H9 (cell line): ENCODE data around the gene CDC6. TPM values are rescaled to one million over a fixed set of nuclear protein-coding genes. Genes with fewer than 3 reads are reported as not detected.

ENCODE experiments used
- DNase-seq: peaks from one replicate; pipeline ENCODE4 v3.0.0-alpha.2; 2017
- H2AFZ ChIP-seq: one replicate; pipeline ENCODE4 v1.6.1; 2013; ENCODE audit warnings: mild to moderate bottlenecking, low read length, control low read depth, moderate library complexity
- H2AK5ac ChIP-seq: 2 replicates; pipeline ENCODE4 v1.6.1; 2013; ENCODE audit warnings: low read length, control low read depth, mixed read lengths; ENCODE audit not compliant: insufficient read length
- H2BK120ac ChIP-seq: one replicate; pipeline ENCODE4 v1.6.1; 2013; ENCODE audit warnings: low read depth, mild to moderate bottlenecking, low read length, control low read depth, inconsistent platforms; ENCODE audit not compliant: poor library complexity, severe bottlenecking
- H2BK12ac ChIP-seq: 2 replicates; pipeline ENCODE4 v1.6.1; 2013; ENCODE audit warnings: low read length, control low read depth, mixed read lengths, low read depth; ENCODE audit not compliant: insufficient read length
- H2BK15ac ChIP-seq: 2 replicates; pipeline ENCODE4 v1.6.1; 2013; ENCODE audit warnings: low read depth, low read length, control low read depth
- H2BK20ac ChIP-seq: one replicate; pipeline ENCODE4 v1.6.1; 2013; ENCODE audit warnings: low read depth, mild to moderate bottlenecking, low read length, control low read depth, inconsistent platforms; ENCODE audit not compliant: poor library complexity, severe bottlenecking
- H2BK5ac ChIP-seq: 2 replicates; pipeline ENCODE4 v1.6.1; 2013; ENCODE audit warnings: low read length, control low read depth, mixed read lengths; ENCODE audit not compliant: insufficient read length
- H3K14ac ChIP-seq: 2 replicates; pipeline ENCODE4 v1.6.1; 2013; ENCODE audit warnings: low read length, control low read depth; ENCODE audit not compliant: insufficient read depth
- H3K18ac ChIP-seq: 2 replicates; pipeline ENCODE4 v1.6.1; 2013; ENCODE audit warnings: low read depth, mild to moderate bottlenecking, mixed read lengths, low read length, control low read depth; ENCODE audit not compliant: insufficient read length
- H3K23ac ChIP-seq: 2 replicates; pipeline ENCODE4 v1.6.1; 2013; ENCODE audit warnings: low read length, control low read depth, mixed read lengths, low read depth; ENCODE audit not compliant: insufficient read length
- H3K23me2 ChIP-seq: 2 replicates; pipeline ENCODE4 v1.6.1; 2013; ENCODE audit warnings: low read depth, mild to moderate bottlenecking, mixed read lengths, low read length, control low read depth; ENCODE audit not compliant: insufficient read length, poor library complexity, severe bottlenecking
- H3K27ac ChIP-seq: 2 replicates; pipeline ENCODE4 v1.5.1; 2013; ENCODE audit warnings: low read length, control low read depth, mixed read lengths, low read depth; ENCODE audit not compliant: insufficient read length
- H3K27me3 ChIP-seq: 2 replicates; pipeline ENCODE4 v1.6.1; 2013; ENCODE audit warnings: low read length, control low read depth, inconsistent platforms; ENCODE audit not compliant: insufficient read depth
- H3K4ac ChIP-seq: 2 replicates; pipeline ENCODE4 v1.6.1; 2013; ENCODE audit warnings: low read depth, mild to moderate bottlenecking, control low read depth, inconsistent platforms, low read length, moderate library complexity
- H3K4me1 ChIP-seq: 2 replicates; pipeline ENCODE4 v1.6.1; 2013; ENCODE audit warnings: low read length, control low read depth, inconsistent platforms; ENCODE audit not compliant: insufficient read depth
- H3K4me2 ChIP-seq: 2 replicates; pipeline ENCODE4 v1.6.1; 2013; ENCODE audit warnings: low read length, control low read depth, mixed read lengths; ENCODE audit not compliant: insufficient read length, insufficient read depth
- H3K56ac ChIP-seq: 2 replicates; pipeline ENCODE4 v1.6.1; 2013; ENCODE audit warnings: low read depth, mild to moderate bottlenecking, mixed read lengths, low read length, control low read depth; ENCODE audit not compliant: insufficient read length
- H3K79me1 ChIP-seq: 2 replicates; pipeline ENCODE4 v1.6.1; 2013; ENCODE audit warnings: low read depth, mild to moderate bottlenecking, moderate library complexity, low read length, control low read depth, inconsistent platforms; ENCODE audit not compliant: insufficient read depth, poor library complexity, severe bottlenecking
- H3K79me2 ChIP-seq: 2 replicates; pipeline ENCODE4 v1.6.1; 2013; ENCODE audit warnings: low read length, control low read depth, inconsistent platforms; ENCODE audit not compliant: insufficient read depth
- H3K9ac ChIP-seq: 2 replicates; pipeline ENCODE4 v1.6.1; 2013; ENCODE audit warnings: low read length, control low read depth, mixed read lengths; ENCODE audit not compliant: insufficient read length; ENCODE audit errors: extremely low read depth
- H3K9me3 ChIP-seq: one replicate; pipeline ENCODE4 v1.6.1; 2013; ENCODE audit warnings: low read depth, low read length, inconsistent platforms; ENCODE audit not compliant: control insufficient read depth
- H3T11ph ChIP-seq: one replicate; pipeline ENCODE4 v1.6.1; 2013; ENCODE audit warnings: mild to moderate bottlenecking, low read length, control low read depth, inconsistent platforms
- H4K20me1 ChIP-seq: one replicate; pipeline ENCODE4 v1.6.1; 2013; ENCODE audit not compliant: control insufficient read depth, insufficient read length, insufficient read depth
- H4K5ac ChIP-seq: 2 replicates; pipeline ENCODE4 v1.6.1; 2013; ENCODE audit warnings: low read depth, mild to moderate bottlenecking, mixed read lengths, low read length, control low read depth; ENCODE audit not compliant: insufficient read length
- H4K8ac ChIP-seq: replicated peaks from 2 replicates; pipeline ENCODE4 v1.6.1; 2013; ENCODE audit warnings: low read length, control low read depth, mixed read lengths, low read depth; ENCODE audit not compliant: insufficient read length
- H4K91ac ChIP-seq: 2 replicates; pipeline ENCODE4 v1.6.1; 2013; ENCODE audit warnings: low read depth, mild to moderate bottlenecking, moderate library complexity, mixed read lengths, low read length, control low read depth; ENCODE audit not compliant: insufficient read length
- H3K27ac Mint-ChIP-seq, 3 experiments: 2 replicates in 2 of 3; 3 replicates in 1 of 3; pipeline ENCODE4 v1.8.0; 2020 to 2021; ENCODE audit warnings: mixed read lengths in 3 of 3, mild to moderate bottlenecking in 1 of 3, moderate library complexity in 1 of 3
- H3K27me3 Mint-ChIP-seq: 2 replicates; pipeline ENCODE4 v1.8.0; 2021; ENCODE audit warnings: low read depth, mild to moderate bottlenecking, moderate library complexity, mixed read lengths
- H3K36me3 Mint-ChIP-seq, 3 experiments: 2 replicates in 2 of 3; 3 replicates in 1 of 3; pipeline ENCODE4 v1.8.0; 2020 to 2021; ENCODE audit warnings: low read depth in 3 of 3, mixed read lengths in 3 of 3; ENCODE audit not compliant: insufficient read depth in 1 of 3
- H3K4me1 Mint-ChIP-seq, 2 experiments: 2 replicates each; pipeline ENCODE4 v1.8.0; 2020; ENCODE audit warnings: mixed read lengths in 2 of 2
- H3K4me3 Mint-ChIP-seq, 2 experiments: 2 replicates in 1 of 2; 3 replicates in 1 of 2; pipeline ENCODE4 v1.8.0; 2020 to 2021; ENCODE audit warnings: mild to moderate bottlenecking in 2 of 2, mixed read lengths in 2 of 2, moderate library complexity in 1 of 2
- H3K9me3 Mint-ChIP-seq, 2 experiments: 2 replicates in 1 of 2; 3 replicates in 1 of 2; pipeline ENCODE4 v1.8.0; 2020; ENCODE audit warnings: mild to moderate bottlenecking in 2 of 2, mixed read lengths in 2 of 2, moderate library complexity in 1 of 2
- WGBS: extraction: QIAGEN DNeasy Blood & Tissue Kit; methylation state at CpG from one replicate; pipeline ENCODE4 v1.1.7; 2013; ENCODE audit warnings: missing lambda C conversion rate, low lambda C conversion rate, mixed read lengths; ENCODE audit not compliant: insufficient read length; ENCODE audit errors: extremely low coverage; 5-methylcytosine and 5-hydroxymethylcytosine counted together
- total RNA-seq: library from RNA; stranded (reverse); gene quantifications from 2 replicates; pipeline ENCODE4 v1.2.1, GENCODE V29; 2021
- TF ChIP-seq, protein P1 (sequence below): fragments of 200-600 bp; sonication (generic); conservative IDR thresholded peaks from 3 replicates; pipeline ENCODE4 v1.8.0; 2021; ENCODE audit warnings: antibody characterized with exemption, mild to moderate bottlenecking

CDC6 gene
- total RNA-seq, 1 experiment from 2014 or later: 131 TPM

DNA sequence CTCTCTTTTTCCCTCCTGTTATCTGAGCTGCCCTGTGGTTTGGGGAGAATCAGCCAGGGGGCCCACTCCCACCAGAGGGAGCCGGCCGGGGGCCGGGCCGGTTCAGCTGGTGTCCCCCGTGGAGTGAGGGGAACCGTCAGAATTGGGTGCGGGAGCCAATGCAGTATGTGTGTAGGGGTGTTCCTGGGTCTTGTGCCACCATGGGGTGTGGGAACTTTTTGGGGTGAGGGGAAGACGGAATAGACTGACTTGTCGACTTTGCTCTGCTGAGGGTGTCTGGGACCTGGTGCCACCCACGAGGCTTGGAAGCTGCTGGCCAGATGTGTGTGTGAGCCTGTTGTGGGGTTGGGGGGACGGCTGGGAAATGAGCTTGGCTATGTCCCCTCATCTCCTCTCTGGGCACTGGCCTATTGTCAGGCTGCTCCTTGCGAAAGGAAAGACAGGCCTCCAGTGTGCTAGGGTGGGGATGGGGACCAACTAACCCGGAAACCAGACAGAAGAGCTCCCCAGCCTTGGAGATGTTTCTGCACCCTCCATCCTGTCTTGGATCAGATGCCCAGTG, 31.2 kb downstream of the CDC6 start:
- H4K8ac ChIP-seq: no peak overlapping the region
- H4K5ac ChIP-seq: no peak overlapping the region
- Mint-ChIP-seq H3K9me3 (no peaks in the 10 kb centered on the region), H3K4me1 (peaks cover 59 to 82% of the 10 kb centered on the region in 2 experiments), H3K27me3 (peaks cover 53% of the 10 kb centered on the region), H3K27ac (no peak overlapping the region), H3K4me3 (peak overlapping the region; percentile 80 to 94), H3K36me3 (no peaks in the 10 kb centered on the region; a peak in 1 of 7 replicates)
- H2BK20ac ChIP-seq: no peak overlapping the region
- H2BK12ac ChIP-seq: no peak overlapping the region
- H3K23ac ChIP-seq: no peak overlapping the region
- TF ChIP-seq, protein P1, sequence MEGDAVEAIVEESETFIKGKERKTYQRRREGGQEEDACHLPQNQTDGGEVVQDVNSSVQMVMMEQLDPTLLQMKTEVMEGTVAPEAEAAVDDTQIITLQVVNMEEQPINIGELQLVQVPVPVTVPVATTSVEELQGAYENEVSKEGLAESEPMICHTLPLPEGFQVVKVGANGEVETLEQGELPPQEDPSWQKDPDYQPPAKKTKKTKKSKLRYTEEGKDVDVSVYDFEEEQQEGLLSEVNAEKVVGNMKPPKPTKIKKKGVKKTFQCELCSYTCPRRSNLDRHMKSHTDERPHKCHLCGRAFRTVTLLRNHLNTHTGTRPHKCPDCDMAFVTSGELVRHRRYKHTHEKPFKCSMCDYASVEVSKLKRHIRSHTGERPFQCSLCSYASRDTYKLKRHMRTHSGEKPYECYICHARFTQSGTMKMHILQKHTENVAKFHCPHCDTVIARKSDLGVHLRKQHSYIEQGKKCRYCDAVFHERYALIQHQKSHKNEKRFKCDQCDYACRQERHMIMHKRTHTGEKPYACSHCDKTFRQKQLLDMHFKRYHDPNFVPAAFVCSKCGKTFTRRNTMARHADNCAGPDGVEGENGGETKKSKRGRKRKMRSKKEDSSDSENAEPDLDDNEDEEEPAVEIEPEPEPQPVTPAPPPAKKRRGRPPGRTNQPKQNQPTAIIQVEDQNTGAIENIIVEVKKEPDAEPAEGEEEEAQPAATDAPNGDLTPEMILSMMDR: no peak
- no peaks in the 10 kb centered on the region for H3K9me3 ChIP-seq
- H3K18ac ChIP-seq: no peak overlapping the region
- H3K9ac ChIP-seq: no peak overlapping the region
- H3T11ph ChIP-seq: no peak overlapping the region
- peaks cover 26% of the 10 kb centered on the region for H3K23me2 ChIP-seq
- H3K4me2 ChIP-seq: peak overlapping the region; percentile 68
- H2BK5ac ChIP-seq: no peak overlapping the region
- H3K4ac ChIP-seq: no peak overlapping the region
- DNase-seq: no peak
- no peak overlapping the region for H2AFZ ChIP-seq
- no peak overlapping the region for H2BK15ac ChIP-seq
- H3K14ac ChIP-seq: no peak overlapping the region
- no peak overlapping the region for H4K91ac ChIP-seq
- no peaks in the 10 kb centered on the region for H3K79me1 ChIP-seq
- H3K4me1 ChIP-seq: peaks cover 8% of the 10 kb centered on the region; the same call in 1 of the 2 replicates
- peaks cover 4% of the 10 kb centered on the region for H4K20me1 ChIP-seq
- H2AK5ac ChIP-seq: no peak overlapping the region
- no CpG with 5 or more reads among the region's 13 CpGs for WGBS
- H3K56ac ChIP-seq: no peak overlapping the region
- peaks cover 5% of the 10 kb centered on the region; the same call in 1 of the 2 replicates for H3K27me3 ChIP-seq
- H3K27ac ChIP-seq: no peak overlapping the region
- H3K79me2 ChIP-seq: no peaks in the 10 kb centered on the region; the same call in 1 of the 2 replicates
- no peak overlapping the region for H2BK120ac ChIP-seq
